ENCODE results near the gene GNGT1.
A peak's percentile ranks its signal among the peaks of the same experiment; 100 is the strongest.

The GNGT1 gene

GRCh38 chr7:93906267-93906666, at the start of gene GNGT1:
Gene GNGT1, plus strand, starts transcription at chr7:93906567. Its CDS starts 180 bp downstream, at chr7:93906747.
- no peak for DNase-seq (ENCODE audit: low read depth, low spot score)

GRCh38 chr7:93858857-93859256, 47.5 kb upstream of the GNGT1 start:
- DNase-seq (ENCODE audit: low read depth, low spot score): no peak

- DNase-seq (ENCODE audit: low read depth, low spot score): no peak
Observed at GRCh38 chr7:93860261-93860660, 46.1 kb upstream of the GNGT1 start.

GRCh38 chr7:93861325-93861949, 44.9 kb upstream of the GNGT1 start:
- DNase-seq (ENCODE audit: low read depth, low spot score): no peak

- DNase-seq (ENCODE audit: low read depth, low spot score): no peak
Observed at GRCh38 chr7:93862651-93863050, 43.7 kb upstream of the GNGT1 start.

- no peak for DNase-seq (ENCODE audit: low read depth, low spot score)
Observed at GRCh38 chr7:93866886-93867285, 39.5 kb upstream of the GNGT1 start.

GRCh38 chr7:93873998-93874574, 32.3 kb upstream of the GNGT1 start:
- no peak for DNase-seq (ENCODE audit: low read depth, low spot score)

- no peak for DNase-seq (ENCODE audit: low read depth, low spot score)
Observed at GRCh38 chr7:93877742-93878141, 28.6 kb upstream of the GNGT1 start.

GRCh38 chr7:93879356-93879755, 27.0 kb upstream of the GNGT1 start:
- no peak for DNase-seq (ENCODE audit: low read depth, low spot score)

GRCh38 chr7:93882468-93882867, 23.9 kb upstream of the GNGT1 start:
- DNase-seq (ENCODE audit: low read depth, low spot score): no peak

GRCh38 chr7:93883078-93883916, 23.1 kb upstream of the GNGT1 start:
- peak; percentile 53 for DNase-seq (ENCODE audit: low read depth, low spot score)

- DNase-seq (ENCODE audit: low read depth, low spot score): no peak
Observed at GRCh38 chr7:93883917-93884345, 22.4 kb upstream of the GNGT1 start.

- DNase-seq (ENCODE audit: low read depth, low spot score): no peak
Observed at GRCh38 chr7:93884541-93884940, 21.8 kb upstream of the GNGT1 start.

GRCh38 chr7:93889261-93889660, 17.1 kb upstream of the GNGT1 start:
- peak; percentile 54 for DNase-seq (ENCODE audit: low read depth, low spot score)

- peak; percentile 81 for DNase-seq (ENCODE audit: low read depth, low spot score)
Observed at GRCh38 chr7:93890041-93890463, 16.3 kb upstream of the GNGT1 start.

- DNase-seq (ENCODE audit: low read depth, low spot score): peak; percentile 84
Observed at GRCh38 chr7:93890464-93891068, 15.8 kb upstream of the GNGT1 start, which contains the start of gene TFPI2. Gene TFPI2, minus strand, starts transcription at chr7:93890753. Its CDS starts 75 bp downstream, at chr7:93890678.

GRCh38 chr7:93894426-93894825, 11.9 kb upstream of the GNGT1 start:
- DNase-seq (ENCODE audit: low read depth, low spot score): no peak

GRCh38 chr7:93894966-93895640, 11.3 kb upstream of the GNGT1 start:
- DNase-seq (ENCODE audit: low read depth, low spot score): no peak

- DNase-seq (ENCODE audit: low read depth, low spot score): no peak
Observed at GRCh38 chr7:93895859-93896600, 10.3 kb upstream of the GNGT1 start.

- no peak for DNase-seq (ENCODE audit: low read depth, low spot score)
Observed at GRCh38 chr7:93897680-93898079, 8.7 kb upstream of the GNGT1 start.

Data from astrocyte of the hippocampus (primary cell).